Measurements from ENCODE around the gene EPHA4. TPM values are rescaled to one million over a fixed set of nuclear protein-coding genes. Genes with fewer than 3 reads are reported as not detected.

Gene EPHA4
- polyA plus RNA-seq, 2 of the 4 experiments (the other 2 are of a cell fraction), result 0.54 to 1.1 TPM

GRCh38 chr2:221488136-221488807 lies 83.8 kb downstream of the EPHA4 start:
- H3K4me2 ChIP-seq, result no peak overlapping the region
- no peak for ATAC-seq
- POLR2A ChIA-PET, result no interaction called here
- CTCF ChIA-PET, result no interaction called here
- H3K9me3 ChIP-seq, result no peaks in the 10 kb centered on the region
- no peak for FAIRE-seq
- no peaks in the 10 kb centered on the region for H3K4me1 ChIP-seq
- DNase-seq (ENCODE audit: low read depth in 1 of 2, low spot score in 1 of 2), result no peak
- no peak overlapping the region for H3K4me3 ChIP-seq
- no peak overlapping the region for H3K27ac ChIP-seq
- whole genome bisulfite sequencing (ENCODE audit: missing lambda C conversion rate), result 8% methylated on average over 3 of the region's 3 CpGs
- TF ChIP-seq ZC3H11A (IDR thresholded peaks at IDR 0.05), result no peak
- no peak for TF ChIP-seq MAX (IDR thresholded peaks at IDR 0.05)
- no peak for TF ChIP-seq HOXB5 (CRISPR knock-in tag; IDR thresholded peaks at IDR 0.05)
- no peak for TF ChIP-seq REST (IDR thresholded peaks at IDR 0.05)
- no peak for TF ChIP-seq ELK1 (IDR thresholded peaks at IDR 0.05; ENCODE audit: low read depth, low read length)
- no peak for TF ChIP-seq FOSL2 (IDR thresholded peaks at IDR 0.05)
- TF ChIP-seq FOSL2 (CRISPR knock-in tag; IDR thresholded peaks at IDR 0.05), result no peak
- no peak for TF ChIP-seq RARB (CRISPR knock-in tag; IDR thresholded peaks at IDR 0.05)
- TF ChIP-seq POLR2AphosphoS2 (conservative IDR thresholded peaks at IDR 0.05; ENCODE audit: low read length), result no peak
- no peak for TF ChIP-seq BCL3 (IDR thresholded peaks at IDR 0.05)
- TF ChIP-seq PHF8 (IDR thresholded peaks at IDR 0.05; ENCODE audit: borderline replicate concordance, low read depth), result no peak
- TF ChIP-seq SMC3 (IDR thresholded peaks at IDR 0.05), result no peak
- no peak for TF ChIP-seq RFX5 (IDR thresholded peaks at IDR 0.05)
- no peak for TF ChIP-seq CTCF (IDR thresholded peaks at IDR 0.05)
- TF ChIP-seq HOXB13 (CRISPR knock-in tag; IDR thresholded peaks at IDR 0.05; ENCODE audit: low read depth), result no peak

- no peak for FAIRE-seq
These were observed 86.0 kb downstream of the EPHA4 start for GRCh38 chr2:221486106-221486505.

More at GRCh38 chr2:221486106-221486505, 86.0 kb downstream of the EPHA4 start:
- WGBS (ENCODE audit: missing lambda C conversion rate), result 50% methylated on average over 4 of the region's 4 CpGs
- Histone ChIP-seq H3K4me3 (no peak overlapping the region), H3K9me3 (no peaks in the 10 kb centered on the region), H3K27ac (no peak overlapping the region), H3K4me2 (no peak overlapping the region), H3K4me1 (no peaks in the 10 kb centered on the region)
- ATAC-seq (no peak), DNase-seq (ENCODE audit: low read depth in 1 of 2, low spot score in 1 of 2) (no peak)
- POLR2A ChIA-PET, result no interaction called here
- TF ChIP-seq NR3C1 (IDR thresholded peaks at IDR 0.05) (no peak), USF2 (IDR thresholded peaks at IDR 0.05) (no peak), PBX3 (IDR thresholded peaks at IDR 0.05) (no peak), HMGXB4 (CRISPR knock-in tag; IDR thresholded peaks at IDR 0.05; ENCODE audit: borderline replicate concordance) (no peak), HOXA7 (CRISPR knock-in tag; IDR thresholded peaks at IDR 0.05) (no peak), NFE2L2 (conservative IDR thresholded peaks at IDR 0.05; ENCODE audit: low read length) (no peak), PHF8 (IDR thresholded peaks at IDR 0.05; ENCODE audit: borderline replicate concordance, low read depth) (no peak), JUNB (IDR thresholded peaks at IDR 0.05) (no peak), MYC (IDR thresholded peaks at IDR 0.05; ENCODE audit: borderline replicate concordance, low read length) (no peak), SMC3 (IDR thresholded peaks at IDR 0.05) (no peak), BHLHE40 (IDR thresholded peaks at IDR 0.05; ENCODE audit: low read depth, low read length) (no peak), RCOR1 (IDR thresholded peaks at IDR 0.05; ENCODE audit: low read depth, low read length) (no peak)
- CTCF ChIA-PET, result no interaction called here
